Measurements from ENCODE around the gene SEMA6D.

GRCh38 chr15:47744973-47745372 is 27.7 kb downstream of the SEMA6D start:
- TF ChIP-seq CTCF (conservative IDR thresholded peaks at IDR 0.05) = no peak
- TF ChIP-seq ZFX (IDR thresholded peaks at IDR 0.05) = no peak

Data from C4-2B (cell line).